Measurements from ENCODE around the gene CCL4.

DNA sequence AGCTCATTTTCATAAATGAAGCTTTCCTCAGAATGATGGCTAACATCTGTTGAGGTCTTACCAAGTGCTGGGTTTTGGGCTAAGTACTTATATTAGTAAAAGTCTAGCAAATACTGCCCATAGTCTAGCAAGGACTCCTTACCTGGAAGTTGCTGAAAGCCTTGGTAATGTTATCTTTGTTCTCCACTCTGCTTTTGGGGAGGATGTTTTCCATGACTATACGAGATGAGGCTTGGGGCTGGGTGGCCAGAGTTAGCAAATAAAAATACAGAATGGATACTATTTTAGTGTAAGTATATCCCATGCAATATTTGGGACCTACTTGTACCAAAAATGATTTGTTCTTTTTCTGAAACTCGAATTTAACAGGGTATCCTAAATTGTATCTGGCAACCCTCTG lies 31.9 kb upstream of the CCL4 start:
- no peak for TF ChIP-seq CTCF (IDR thresholded peaks at IDR 0.05)
- no peak for TF ChIP-seq EP300 (IDR thresholded peaks at IDR 0.05)
- TF ChIP-seq POLR2A (IDR thresholded peaks at IDR 0.05): no peak
- no peak for TF ChIP-seq POLR2AphosphoS5 (IDR thresholded peaks at IDR 0.05)
